Adrenal gland (tissue), 12 donors: ENCODE measurements around the gene REC8. TPM values are rescaled to one million over a fixed set of nuclear protein-coding genes. Genes with fewer than 3 reads are reported as not detected.

ENCODE experiments used
- DNase-seq, 7 donors: peaks; one replicate each; pipeline ENCODE4 v3.0.0-alpha.2; 2019 to 2020
- H3K27ac ChIP-seq, 5 donors: fragments of 200-600 bp; sonication (generic) in 4 of 5; 1 replicate in 3 of 5; 2 replicates in 2 of 5; pipeline versions ENCODE4 v1.5.1 to v1.8.0; 2016 to 2020; ENCODE audit warnings: mild to moderate bottlenecking in 1 of 5
- H3K27me3 ChIP-seq: fragments of 200-600 bp; 2 replicates; pipeline ENCODE4 v1.8.0; 2021
- H3K36me3 ChIP-seq, 2 donors: fragments of 200-600 bp; replicated peaks in 1 of 2; 1 replicate in 1 of 2; 2 replicates in 1 of 2; pipeline versions ENCODE4 v1.5.1 to v1.8.0; 2018 to 2022
- H3K4me1 ChIP-seq, 2 donors: fragments of 200-600 bp; replicated peaks in 1 of 2; 1 replicate in 1 of 2; 2 replicates in 1 of 2; pipeline versions ENCODE4 v1.5.1 to v1.8.0; 2018 to 2021
- H3K4me3 ChIP-seq, 4 donors: fragments of 200-600 bp; sonication (generic) in 3 of 4; one replicate each; pipeline ENCODE4 v1.5.1; 2016 to 2018
- H3K9me3 ChIP-seq, 3 donors: fragments of 200-600 bp; sonication (generic) in 1 of 3; replicated peaks in 1 of 3; 1 replicate in 2 of 3; 2 replicates in 1 of 3; pipeline versions ENCODE4 v1.5.1 to v1.8.0; 2016 to 2021
- POLR2A ChIP-seq, 2 donors: fragments of 450-650 bp; IDR thresholded peaks; one replicate each; pipeline ENCODE4 v1.6.1; 2017; ENCODE audit warnings: antibody characterized with exemption in 2 of 2, mild to moderate bottlenecking in 2 of 2, moderate library complexity in 1 of 2
- WGBS, 4 donors: extraction: QIAGEN DNeasy Blood & Tissue Kit in 2 of 4; methylation state at CpG; one replicate each; pipeline versions ENCODE4 v1.1.5 to v1.1.7; 2013 to 2017; 5-methylcytosine and 5-hydroxymethylcytosine counted together
- intact Hi-C, 2 donors: fragments of 100-400 bp; cut with DNase I; formaldehyde crosslinking; loops; one replicate each; pipeline versions ENCODE4 v1.14.1 to v1.15.0; 2022 to 2023
- polyA plus RNA-seq, 3 donors: library from polyadenylated mRNA; stranded (reverse); fragments of 200-250 nt in 2 of 3; fragments of 350-450 nt in 1 of 3; fragmentation: Illumina TruSeq in 1 of 3; extraction: RNeasy Lipid Tissue Mini Kit (QIAGEN cat#74804) in 1 of 3; gene quantifications; one replicate each; pipeline ENCODE4 v1.2.3, GENCODE V29; 2013 to 2014
- total RNA-seq, 9 donors: library from RNA; depleted of rRNA in 4 of 9; stranded (reverse); fragments of >200 nt in 4 of 9; fragments of 120-200 nt in 1 of 9; fragmentation: NEBNext Ultra II Directional in 1 of 9; extraction: Animal tissue kit (Norgen Biotek cat#: 25700) in 1 of 9; gene quantifications; one replicate each; pipeline versions ENCODE4 v1.1.0 to v1.2.4, GENCODE V29; 2013 to 2023
- TF ChIP-seq, protein P1 (sequence below), 6 experiments: fragments of 450-650 bp in 4 of 6; fragments of 200-600 bp in 2 of 6; sonication (generic) in 1 of 6; IDR thresholded peaks; 1 replicate in 5 of 6; 2 replicates in 1 of 6; pipeline versions ENCODE4 v1.5.1 to v1.8.0; 2016 to 2021; ENCODE audit warnings: antibody characterized with exemption in 6 of 6, mild to moderate bottlenecking in 2 of 6, moderate library complexity in 1 of 6
- donor health status: healthy with polysubstance abuse.
- donor health status: Bipolar disorder and iron deficiency.
- donor health status: DM: yes; HTN: yes; CAD: no.
- donor health status: DM: no; HTN: no; CAD: no.
- donor health status: DM: no; HTN: no; CAD: no.
- donor health status: DM: yes; HTN: yes; CAD: no.

REC8 gene
- total and polyA plus RNA-seq, 12 donors: 1.3 to 111 (median 11.4) TPM

- no peak for DNase-seq
- intact Hi-C loops: no loop called here
- TF ChIP-seq POLR2A (IDR thresholded peaks at IDR 0.05): no peak
- TF ChIP-seq, protein P1, sequence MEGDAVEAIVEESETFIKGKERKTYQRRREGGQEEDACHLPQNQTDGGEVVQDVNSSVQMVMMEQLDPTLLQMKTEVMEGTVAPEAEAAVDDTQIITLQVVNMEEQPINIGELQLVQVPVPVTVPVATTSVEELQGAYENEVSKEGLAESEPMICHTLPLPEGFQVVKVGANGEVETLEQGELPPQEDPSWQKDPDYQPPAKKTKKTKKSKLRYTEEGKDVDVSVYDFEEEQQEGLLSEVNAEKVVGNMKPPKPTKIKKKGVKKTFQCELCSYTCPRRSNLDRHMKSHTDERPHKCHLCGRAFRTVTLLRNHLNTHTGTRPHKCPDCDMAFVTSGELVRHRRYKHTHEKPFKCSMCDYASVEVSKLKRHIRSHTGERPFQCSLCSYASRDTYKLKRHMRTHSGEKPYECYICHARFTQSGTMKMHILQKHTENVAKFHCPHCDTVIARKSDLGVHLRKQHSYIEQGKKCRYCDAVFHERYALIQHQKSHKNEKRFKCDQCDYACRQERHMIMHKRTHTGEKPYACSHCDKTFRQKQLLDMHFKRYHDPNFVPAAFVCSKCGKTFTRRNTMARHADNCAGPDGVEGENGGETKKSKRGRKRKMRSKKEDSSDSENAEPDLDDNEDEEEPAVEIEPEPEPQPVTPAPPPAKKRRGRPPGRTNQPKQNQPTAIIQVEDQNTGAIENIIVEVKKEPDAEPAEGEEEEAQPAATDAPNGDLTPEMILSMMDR (IDR thresholded peaks at IDR 0.05): no peak
- Histone ChIP-seq H3K4me1 (peaks cover 18 to 28% of the 10 kb centered on the region in 2 donors), H3K4me3 (no peak within 1 kb of the TSS), H3K27ac (peak within 1 kb of the TSS; percentile 9 to 89 (median 72)), H3K27me3 (no peaks in the 10 kb centered on the region), H3K9me3 (no peaks in the 10 kb centered on the region), H3K36me3 (no peaks in the 10 kb centered on the region)
- WGBS, 4 donors: 79 to 90% (median 83%) methylated on average over 5 of the region's 5 CpGs
Measured at GRCh38 chr14:24130380-24130716, 41.5 kb upstream of the REC8 start, which contains the start of gene FITM1. Gene FITM1, plus strand, starts transcription at chr14:24130659. Its CDS starts 905 bp downstream, at chr14:24131564.

- Histone ChIP-seq H3K4me3 (no peak overlapping the region), H3K36me3 (no peaks in the 10 kb centered on the region), H3K27ac (peak overlapping the region; percentile 9 to 89 (median 72)), H3K4me1 (peaks cover 18 to 31% of the 10 kb centered on the region in 2 donors), H3K9me3 (no peaks in the 10 kb centered on the region), H3K27me3 (no peaks in the 10 kb centered on the region)
- DNase-seq: peak; percentile 61 to 91 (median 88)
- 26 to 50% (median 36%) methylated on average over 4 to 7 of the region's 7 CpGs for WGBS, 4 donors
- peak in 1 of 2 donors; percentile 36 for TF ChIP-seq POLR2A (IDR thresholded peaks at IDR 0.05)
- TF ChIP-seq, protein P1 (IDR thresholded peaks at IDR 0.05): no peak
- intact Hi-C loops: no loop called here
Measured at GRCh38 chr14:24130717-24131548, 40.9 kb upstream of the REC8 start.

DNA sequence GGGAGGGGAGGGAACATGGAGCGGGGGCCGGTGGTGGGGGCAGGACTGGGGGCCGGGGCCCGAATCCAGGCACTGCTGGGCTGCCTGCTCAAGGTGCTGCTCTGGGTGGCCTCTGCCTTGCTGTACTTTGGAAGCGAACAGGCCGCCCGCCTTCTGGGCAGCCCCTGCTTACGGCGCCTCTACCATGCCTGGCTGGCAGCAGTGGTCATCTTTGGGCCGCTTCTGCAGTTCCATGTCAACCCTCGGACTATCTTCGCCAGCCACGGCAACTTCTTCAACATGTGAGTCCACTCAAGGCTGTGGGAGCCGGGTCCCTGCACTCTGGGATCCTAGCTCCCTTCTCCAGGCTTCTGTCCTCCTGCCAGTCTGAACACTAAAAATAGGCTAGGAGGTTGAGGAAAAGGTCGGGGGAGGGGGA is 40.3 kb upstream of the REC8 start:
- 36 to 51% (median 43%) methylated on average over 3 to 15 of the region's 15 CpGs for WGBS, 4 donors
- TF ChIP-seq POLR2A (IDR thresholded peaks at IDR 0.05): no peak
- TF ChIP-seq, protein P1 (IDR thresholded peaks at IDR 0.05): no peak
- no peaks in the 10 kb centered on the region for H3K27me3 ChIP-seq
- peak overlapping the region; percentile 9 to 89 (median 72) for H3K27ac ChIP-seq
- peaks cover 18 to 33% of the 10 kb centered on the region in 2 donors for H3K4me1 ChIP-seq
- DNase-seq: peak in 2 of 7 donors; percentile 51
- H3K4me3 ChIP-seq: no peak overlapping the region
- H3K9me3 ChIP-seq: no peaks in the 10 kb centered on the region
- H3K36me3 ChIP-seq: no peaks in the 10 kb centered on the region
- intact Hi-C loops: no loop called here

DNA sequence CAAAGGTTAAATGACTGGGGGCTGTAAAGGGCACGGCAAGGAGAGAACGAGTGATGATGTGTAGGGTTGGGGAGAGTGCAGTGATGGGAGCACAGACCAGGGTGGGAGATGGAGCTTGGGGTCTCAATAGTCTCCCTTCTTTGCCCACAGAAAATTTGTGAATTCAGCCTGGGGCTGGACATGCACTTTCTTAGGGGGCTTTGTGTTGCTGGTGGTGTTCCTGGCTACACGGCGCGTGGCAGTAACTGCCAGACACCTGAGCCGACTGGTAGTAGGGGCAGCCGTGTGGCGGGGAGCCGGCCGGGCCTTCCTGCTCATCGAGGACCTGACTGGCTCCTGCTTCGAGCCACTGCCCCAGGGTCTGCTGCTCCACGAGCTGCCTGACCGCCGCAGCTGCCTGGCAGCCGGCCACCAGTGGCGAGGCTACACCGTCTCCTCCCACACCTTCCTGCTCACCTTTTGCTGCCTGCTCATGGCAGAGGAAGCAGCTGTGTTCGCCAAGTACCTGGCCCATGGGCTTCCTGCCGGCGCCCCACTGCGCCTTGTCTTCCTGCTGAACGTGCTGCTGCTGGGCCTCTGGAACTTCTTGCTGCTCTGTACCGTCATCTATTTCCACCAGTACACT is 39.7 kb upstream of the REC8 start:
- intact Hi-C loops: no loop called here

More for the DNA sequence above, 39.7 kb upstream of the REC8 start:
- H3K9me3 ChIP-seq: no peaks in the 10 kb centered on the region
- H3K27me3 ChIP-seq: no peaks in the 10 kb centered on the region
- 63 to 71% (median 66%) methylated on average over 7 to 24 of the region's 24 CpGs for WGBS, 4 donors
- H3K27ac ChIP-seq: peak overlapping the region in 3 of 5 donors; percentile 72 to 89 (median 77)
- no peak for DNase-seq
- H3K4me3 ChIP-seq: no peak overlapping the region
- peaks cover 24 to 39% of the 10 kb centered on the region in 2 donors for H3K4me1 ChIP-seq
- no peaks in the 10 kb centered on the region for H3K36me3 ChIP-seq
- TF ChIP-seq, protein P1 (IDR thresholded peaks at IDR 0.05): no peak
- TF ChIP-seq POLR2A (IDR thresholded peaks at IDR 0.05): no peak
